Measurements from ENCODE around the gene SLC25A26.

The SLC25A26 gene

DNA sequence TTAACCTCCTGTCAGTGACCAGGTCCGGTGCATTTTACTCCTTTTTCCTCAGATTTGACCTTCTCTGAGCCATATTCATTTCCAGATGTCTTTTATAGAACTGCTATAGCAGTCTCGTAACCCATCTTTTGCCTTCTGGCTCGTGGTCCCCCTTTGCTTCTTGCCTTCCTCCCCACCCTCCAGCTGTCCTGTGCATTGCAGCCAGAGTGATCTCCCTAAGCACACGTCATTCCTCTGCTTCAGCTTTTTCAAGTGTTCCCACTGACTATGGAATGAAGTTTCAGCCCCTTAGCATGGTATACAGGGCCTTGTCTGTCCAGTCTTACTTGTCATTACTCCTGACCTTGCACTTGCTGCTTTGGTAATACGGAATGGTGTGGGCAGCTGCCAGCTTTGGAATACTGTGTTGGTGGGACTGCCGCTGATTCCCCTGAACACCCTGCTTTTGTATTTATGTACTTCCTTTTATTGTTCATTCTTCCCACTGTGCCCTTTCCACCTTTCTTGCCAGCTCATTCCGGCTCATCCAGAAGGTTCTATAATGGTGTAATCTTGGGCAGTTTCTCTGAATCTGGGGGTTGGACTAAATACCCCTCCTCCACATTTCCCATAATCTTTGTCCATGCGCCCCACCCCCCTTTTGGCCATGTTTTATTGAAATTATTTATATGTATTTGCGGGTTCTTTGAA is 38.9 kb downstream of the SLC25A26 start:
- no peaks in the 10 kb centered on the region for H3K9me3 ChIP-seq
- H3K4me3 ChIP-seq (ENCODE audit: low read depth, low read length): no peak overlapping the region
- no peaks in the 10 kb centered on the region for H3K4me1 ChIP-seq
- no peak for DNase-seq
- H3K36me3 ChIP-seq: no peaks in the 10 kb centered on the region
- no peaks in the 10 kb centered on the region for H3K27me3 ChIP-seq
- TF ChIP-seq, protein P1, sequence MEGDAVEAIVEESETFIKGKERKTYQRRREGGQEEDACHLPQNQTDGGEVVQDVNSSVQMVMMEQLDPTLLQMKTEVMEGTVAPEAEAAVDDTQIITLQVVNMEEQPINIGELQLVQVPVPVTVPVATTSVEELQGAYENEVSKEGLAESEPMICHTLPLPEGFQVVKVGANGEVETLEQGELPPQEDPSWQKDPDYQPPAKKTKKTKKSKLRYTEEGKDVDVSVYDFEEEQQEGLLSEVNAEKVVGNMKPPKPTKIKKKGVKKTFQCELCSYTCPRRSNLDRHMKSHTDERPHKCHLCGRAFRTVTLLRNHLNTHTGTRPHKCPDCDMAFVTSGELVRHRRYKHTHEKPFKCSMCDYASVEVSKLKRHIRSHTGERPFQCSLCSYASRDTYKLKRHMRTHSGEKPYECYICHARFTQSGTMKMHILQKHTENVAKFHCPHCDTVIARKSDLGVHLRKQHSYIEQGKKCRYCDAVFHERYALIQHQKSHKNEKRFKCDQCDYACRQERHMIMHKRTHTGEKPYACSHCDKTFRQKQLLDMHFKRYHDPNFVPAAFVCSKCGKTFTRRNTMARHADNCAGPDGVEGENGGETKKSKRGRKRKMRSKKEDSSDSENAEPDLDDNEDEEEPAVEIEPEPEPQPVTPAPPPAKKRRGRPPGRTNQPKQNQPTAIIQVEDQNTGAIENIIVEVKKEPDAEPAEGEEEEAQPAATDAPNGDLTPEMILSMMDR (IDR thresholded peaks at IDR 0.05; ENCODE audit: low read depth, low read length): no peak

DNA sequence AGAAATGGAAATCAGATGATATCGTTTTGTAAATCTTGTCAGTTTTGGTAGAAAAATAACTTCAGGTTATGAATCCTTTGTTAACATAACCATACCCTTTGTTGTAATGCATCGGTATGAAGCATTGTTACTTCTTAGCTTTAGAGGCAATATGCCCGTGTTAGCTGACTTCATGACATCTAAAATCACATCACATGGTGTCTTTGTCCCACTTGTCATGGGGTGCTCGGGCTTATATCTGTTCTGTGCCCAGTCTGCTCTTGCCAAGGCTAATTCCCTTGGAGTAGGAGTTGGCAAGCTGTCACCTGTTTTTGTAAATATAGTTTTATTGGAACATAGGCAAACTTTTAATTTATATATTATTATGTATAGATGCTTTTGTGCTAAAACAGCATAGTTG is 39.6 kb downstream of the SLC25A26 start:
- H3K36me3 ChIP-seq: no peaks in the 10 kb centered on the region
- H3K4me3 ChIP-seq (ENCODE audit: low read depth, low read length): no peak overlapping the region
- H3K27me3 ChIP-seq: no peaks in the 10 kb centered on the region
- TF ChIP-seq, protein P1 (IDR thresholded peaks at IDR 0.05; ENCODE audit: low read depth, low read length): no peak
- DNase-seq: no peak
- H3K9me3 ChIP-seq: no peaks in the 10 kb centered on the region
- H3K4me1 ChIP-seq: no peaks in the 10 kb centered on the region

DNA sequence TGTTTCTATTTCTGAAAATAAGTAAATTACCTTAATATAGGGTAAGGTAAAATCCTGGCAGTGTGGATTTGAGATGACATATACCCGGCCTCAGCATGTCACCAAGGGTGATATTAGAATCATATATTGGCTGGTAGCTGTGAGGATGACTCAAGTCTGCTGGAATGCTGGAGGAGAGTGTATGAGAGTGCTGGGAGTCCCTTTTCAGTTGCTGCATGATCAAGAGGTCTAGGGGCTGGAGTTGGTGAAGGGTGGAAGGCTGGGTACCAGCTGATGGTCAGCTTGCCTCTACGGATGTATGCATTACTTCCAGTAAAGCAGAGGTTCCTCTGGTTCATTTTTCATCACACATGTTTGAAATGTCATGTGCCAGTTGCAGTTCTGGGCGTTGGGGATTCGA is 40.6 kb downstream of the SLC25A26 start:
- Histone ChIP-seq H3K36me3 (no peaks in the 10 kb centered on the region), H3K4me1 (no peaks in the 10 kb centered on the region), H3K4me3 (ENCODE audit: low read depth, low read length) (no peak overlapping the region), H3K27me3 (no peaks in the 10 kb centered on the region), H3K9me3 (no peaks in the 10 kb centered on the region)
- TF ChIP-seq, protein P1 (IDR thresholded peaks at IDR 0.05; ENCODE audit: low read depth, low read length): no peak
- no peak for DNase-seq

DNA sequence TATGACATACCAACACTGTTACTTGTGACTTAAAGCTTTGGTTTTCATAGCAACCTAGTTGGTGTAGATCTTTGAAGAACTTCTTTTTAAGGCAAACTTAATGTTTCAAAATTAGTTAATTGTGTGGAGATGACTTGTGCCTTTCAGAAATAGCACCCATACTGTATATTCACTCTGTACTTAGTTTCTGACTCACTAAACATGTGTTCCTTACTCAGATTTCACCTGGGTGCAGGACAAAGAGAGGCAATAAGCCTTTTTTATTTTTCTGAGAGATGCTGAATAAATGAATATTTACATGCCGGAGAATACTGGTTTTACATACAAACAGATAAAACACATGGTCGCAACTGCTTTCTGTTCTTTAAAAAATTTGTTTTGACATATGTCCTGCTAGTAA is 44.8 kb downstream of the SLC25A26 start:
- no peak for DNase-seq
- H3K36me3 ChIP-seq: no peaks in the 10 kb centered on the region
- TF ChIP-seq, protein P1 (IDR thresholded peaks at IDR 0.05; ENCODE audit: low read depth, low read length): no peak
- H3K4me1 ChIP-seq: no peaks in the 10 kb centered on the region
- H3K27me3 ChIP-seq: no peaks in the 10 kb centered on the region
- no peak overlapping the region for H3K4me3 ChIP-seq (ENCODE audit: low read depth, low read length)
- H3K9me3 ChIP-seq: no peaks in the 10 kb centered on the region; the same call in 1 of the 2 replicates

DNA sequence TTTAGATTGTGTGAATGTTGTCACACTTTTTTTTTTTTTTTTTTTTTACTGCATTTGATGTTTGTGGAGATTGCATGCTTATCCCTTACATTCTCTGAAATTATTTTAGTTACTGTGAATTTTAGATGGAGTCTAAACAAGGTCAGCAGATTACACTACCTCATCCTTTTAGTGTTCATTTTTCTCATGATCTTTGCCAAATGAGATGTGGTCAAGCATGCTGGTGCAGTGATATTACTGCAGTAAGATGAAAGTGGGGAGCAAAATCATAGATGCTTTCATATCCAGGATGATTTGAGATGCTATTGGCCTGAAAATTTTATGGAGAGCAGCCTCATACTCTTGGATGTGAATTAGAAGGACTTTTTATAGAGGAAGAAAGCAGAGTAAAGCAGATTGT is 45.8 kb downstream of the SLC25A26 start:
- no peaks in the 10 kb centered on the region; the same call in 1 of the 2 replicates for H3K9me3 ChIP-seq
- H3K27me3 ChIP-seq: no peaks in the 10 kb centered on the region
- no peaks in the 10 kb centered on the region for H3K36me3 ChIP-seq
- TF ChIP-seq, protein P1 (IDR thresholded peaks at IDR 0.05; ENCODE audit: low read depth, low read length): no peak
- no peak for DNase-seq
- H3K4me1 ChIP-seq: no peaks in the 10 kb centered on the region
- H3K4me3 ChIP-seq (ENCODE audit: low read depth, low read length): no peak overlapping the region

DNA sequence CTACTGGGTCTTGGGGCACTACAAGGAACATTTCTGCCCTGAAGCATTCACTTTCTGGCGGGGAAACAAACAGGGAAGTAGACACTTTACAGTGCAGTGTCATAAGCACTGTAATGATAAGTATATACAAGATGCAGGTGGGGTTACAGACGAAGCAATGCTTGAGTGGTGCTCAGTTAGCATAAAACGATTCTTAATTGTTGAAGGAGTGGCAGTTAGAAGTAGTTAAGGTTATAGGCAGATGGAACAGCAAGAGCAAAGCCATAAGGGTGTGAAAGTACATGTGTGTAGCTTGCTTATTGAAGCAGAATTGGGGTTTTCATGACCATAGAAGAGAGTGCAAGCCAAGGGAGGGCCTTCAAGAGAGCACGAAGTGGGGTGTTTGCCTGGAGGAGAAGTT is 46.2 kb downstream of the SLC25A26 start:
- H3K4me1 ChIP-seq: no peaks in the 10 kb centered on the region
- H3K27me3 ChIP-seq: no peaks in the 10 kb centered on the region
- no peak for DNase-seq
- H3K36me3 ChIP-seq: no peaks in the 10 kb centered on the region
- no peak overlapping the region for H3K4me3 ChIP-seq (ENCODE audit: low read depth, low read length)
- TF ChIP-seq, protein P1 (IDR thresholded peaks at IDR 0.05; ENCODE audit: low read depth, low read length): no peak
- no peaks in the 10 kb centered on the region; the same call in 1 of the 2 replicates for H3K9me3 ChIP-seq
